ENCODE results near the gene CADPS2. TPM values are rescaled to one million over a fixed set of nuclear protein-coding genes. Genes with fewer than 3 reads are reported as not detected.

The CADPS2 gene
- total RNA-seq, 1 donor from 2014 or later: 27.8 TPM

DNA sequence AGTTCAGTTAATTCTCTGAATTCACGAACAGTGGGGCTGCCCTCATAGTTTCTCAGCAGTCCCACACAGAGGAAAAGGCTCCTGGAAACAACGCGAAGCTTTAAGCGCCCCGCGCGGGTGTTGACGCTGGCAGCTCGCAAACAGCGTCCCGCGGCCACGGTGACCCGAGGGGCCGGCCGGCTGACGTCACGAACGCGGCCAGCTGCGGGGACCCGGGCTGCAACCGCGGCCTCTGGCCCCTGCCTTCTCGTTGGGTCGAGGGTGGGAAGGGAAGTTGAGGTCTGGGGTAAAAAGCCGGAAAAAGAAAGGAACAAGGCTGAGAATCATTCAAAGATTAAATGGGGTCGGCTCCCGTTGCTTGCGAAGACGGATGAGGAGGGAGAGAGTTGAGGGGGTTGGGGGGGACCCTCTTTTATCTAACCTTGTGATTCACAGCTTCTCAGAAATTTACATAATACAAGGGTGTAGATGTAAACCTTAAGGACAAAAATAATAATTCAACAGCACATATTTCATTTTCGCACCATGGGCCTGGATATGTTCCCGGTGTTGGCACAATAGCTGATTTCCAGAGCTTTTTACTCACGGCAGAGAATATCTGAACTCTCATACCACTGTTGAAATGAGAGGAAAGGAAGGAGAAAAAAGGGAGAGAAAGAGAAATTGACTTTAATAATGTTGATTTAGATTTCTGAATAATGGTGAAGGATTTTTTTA lies 574.4 kb downstream of the CADPS2 start:
- peaks cover 5% of the 10 kb centered on the region for H3K36me3 Mint-ChIP-seq (ENCODE audit: low read depth, unreplicated experiment)
- H3K4me1 Mint-ChIP-seq (ENCODE audit: unreplicated experiment): peaks cover 26% of the 10 kb centered on the region
- no peak overlapping the region for H3K4me3 Mint-ChIP-seq (ENCODE audit: unreplicated experiment)
- H3K27ac Mint-ChIP-seq (ENCODE audit: unreplicated experiment): no peak overlapping the region
- H3K9me3 Mint-ChIP-seq (ENCODE audit: unreplicated experiment): no peaks in the 10 kb centered on the region
- peaks cover 30% of the 10 kb centered on the region for H3K27me3 Mint-ChIP-seq (ENCODE audit: unreplicated experiment)
- TF ChIP-seq, protein P1, sequence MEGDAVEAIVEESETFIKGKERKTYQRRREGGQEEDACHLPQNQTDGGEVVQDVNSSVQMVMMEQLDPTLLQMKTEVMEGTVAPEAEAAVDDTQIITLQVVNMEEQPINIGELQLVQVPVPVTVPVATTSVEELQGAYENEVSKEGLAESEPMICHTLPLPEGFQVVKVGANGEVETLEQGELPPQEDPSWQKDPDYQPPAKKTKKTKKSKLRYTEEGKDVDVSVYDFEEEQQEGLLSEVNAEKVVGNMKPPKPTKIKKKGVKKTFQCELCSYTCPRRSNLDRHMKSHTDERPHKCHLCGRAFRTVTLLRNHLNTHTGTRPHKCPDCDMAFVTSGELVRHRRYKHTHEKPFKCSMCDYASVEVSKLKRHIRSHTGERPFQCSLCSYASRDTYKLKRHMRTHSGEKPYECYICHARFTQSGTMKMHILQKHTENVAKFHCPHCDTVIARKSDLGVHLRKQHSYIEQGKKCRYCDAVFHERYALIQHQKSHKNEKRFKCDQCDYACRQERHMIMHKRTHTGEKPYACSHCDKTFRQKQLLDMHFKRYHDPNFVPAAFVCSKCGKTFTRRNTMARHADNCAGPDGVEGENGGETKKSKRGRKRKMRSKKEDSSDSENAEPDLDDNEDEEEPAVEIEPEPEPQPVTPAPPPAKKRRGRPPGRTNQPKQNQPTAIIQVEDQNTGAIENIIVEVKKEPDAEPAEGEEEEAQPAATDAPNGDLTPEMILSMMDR (IDR thresholded peaks at IDR 0.05; ENCODE audit: unreplicated experiment): no peak
- peak; percentile 59 for DNase-seq (ENCODE audit: low spot score)

DNA sequence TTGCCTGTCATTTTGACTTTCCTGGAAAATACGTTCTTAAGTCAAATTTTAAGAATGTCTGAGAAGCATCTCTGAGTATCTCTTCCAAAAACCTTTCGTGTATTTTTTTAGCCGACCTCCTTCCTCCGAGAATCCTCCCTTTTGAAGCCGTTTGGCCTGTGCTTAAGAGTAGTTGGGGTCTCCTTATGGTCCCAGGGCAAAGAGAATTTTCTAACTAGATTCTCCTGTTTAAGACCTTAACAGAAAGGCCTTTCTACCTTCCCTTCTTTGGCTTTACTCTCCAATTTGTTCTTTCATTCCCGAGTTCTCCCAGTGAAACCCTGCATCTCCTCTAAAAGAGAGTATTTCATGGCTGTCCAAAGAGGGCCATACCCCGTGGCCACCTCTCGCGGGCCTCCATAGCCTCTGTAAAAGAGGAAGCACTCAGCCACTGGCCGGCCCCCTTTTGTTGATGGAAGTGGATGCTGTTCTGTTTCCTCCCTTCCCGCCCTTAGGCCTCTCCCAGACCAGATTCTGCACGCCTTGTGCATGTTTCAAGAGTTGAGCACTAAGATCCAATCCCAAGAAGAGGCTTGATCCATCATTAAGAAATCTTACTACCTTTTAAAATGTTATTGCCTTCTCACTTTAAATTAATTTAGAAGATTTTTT lies 575.1 kb downstream of the CADPS2 start:
- Mint-ChIP-seq H3K27ac (ENCODE audit: unreplicated experiment) (no peak overlapping the region), H3K9me3 (ENCODE audit: unreplicated experiment) (no peaks in the 10 kb centered on the region), H3K4me3 (ENCODE audit: unreplicated experiment) (peak overlapping the region; percentile 79), H3K27me3 (ENCODE audit: unreplicated experiment) (peaks cover 35% of the 10 kb centered on the region), H3K36me3 (ENCODE audit: low read depth, unreplicated experiment) (peaks cover 5% of the 10 kb centered on the region), H3K4me1 (ENCODE audit: unreplicated experiment) (peaks cover 28% of the 10 kb centered on the region)
- DNase-seq (ENCODE audit: low spot score): peak; percentile 50
- TF ChIP-seq, protein P1 (IDR thresholded peaks at IDR 0.05; ENCODE audit: unreplicated experiment): no peak

DNA sequence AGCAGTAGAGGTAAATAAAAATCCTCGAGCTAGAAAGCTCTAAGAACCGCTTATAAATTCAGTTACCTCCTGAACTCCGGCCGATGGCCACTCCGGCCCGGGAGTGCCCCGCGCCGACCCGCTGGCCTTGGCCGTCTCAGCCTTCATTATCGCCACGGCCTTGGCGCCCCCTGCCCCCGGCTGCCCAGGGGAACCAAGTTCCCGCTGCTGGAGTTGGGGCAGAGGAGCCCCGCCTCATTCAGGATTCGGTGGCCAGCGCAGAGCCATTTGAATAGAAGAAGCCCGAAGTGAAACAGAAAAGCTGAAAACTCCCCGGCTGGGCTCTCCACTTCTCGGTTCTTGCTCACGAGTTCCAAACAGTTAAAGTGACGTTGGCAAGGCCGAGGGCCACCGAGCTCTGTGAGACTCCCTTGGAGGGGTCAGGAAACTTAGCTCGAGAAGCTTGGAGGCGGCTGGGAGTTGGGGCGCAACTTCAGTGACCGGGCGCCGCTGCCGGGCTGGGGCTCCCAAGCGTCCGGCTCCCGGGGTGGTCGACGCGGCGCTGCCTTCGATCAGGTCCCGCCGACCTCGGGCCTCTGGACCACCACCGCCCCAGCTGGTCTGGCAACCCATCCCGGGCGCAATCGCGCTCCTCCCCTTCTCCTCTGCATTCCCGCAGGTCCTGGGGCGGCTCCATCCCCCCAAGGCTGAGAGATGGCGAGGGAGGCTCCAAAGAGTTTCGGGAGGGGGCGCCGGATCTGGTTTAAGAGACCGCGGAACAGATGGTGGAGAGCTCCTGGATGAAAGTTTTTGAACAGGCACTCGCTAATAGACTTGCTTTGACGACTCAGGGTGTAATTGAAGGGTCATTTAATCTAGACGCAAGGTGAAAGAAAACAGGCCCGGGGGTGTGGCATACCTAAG lies 575.9 kb downstream of the CADPS2 start:
- peaks cover 29% of the 10 kb centered on the region for H3K4me1 Mint-ChIP-seq (ENCODE audit: unreplicated experiment)
- H3K27me3 Mint-ChIP-seq (ENCODE audit: unreplicated experiment): peaks cover 38% of the 10 kb centered on the region
- peak; percentile 34 for DNase-seq (ENCODE audit: low spot score)
- H3K9me3 Mint-ChIP-seq (ENCODE audit: unreplicated experiment): no peaks in the 10 kb centered on the region
- H3K4me3 Mint-ChIP-seq (ENCODE audit: unreplicated experiment): peak overlapping the region; percentile 79
- H3K27ac Mint-ChIP-seq (ENCODE audit: unreplicated experiment): no peak overlapping the region
- TF ChIP-seq, protein P1 (IDR thresholded peaks at IDR 0.05; ENCODE audit: unreplicated experiment): no peak
- peaks cover 5% of the 10 kb centered on the region for H3K36me3 Mint-ChIP-seq (ENCODE audit: low read depth, unreplicated experiment)

DNA sequence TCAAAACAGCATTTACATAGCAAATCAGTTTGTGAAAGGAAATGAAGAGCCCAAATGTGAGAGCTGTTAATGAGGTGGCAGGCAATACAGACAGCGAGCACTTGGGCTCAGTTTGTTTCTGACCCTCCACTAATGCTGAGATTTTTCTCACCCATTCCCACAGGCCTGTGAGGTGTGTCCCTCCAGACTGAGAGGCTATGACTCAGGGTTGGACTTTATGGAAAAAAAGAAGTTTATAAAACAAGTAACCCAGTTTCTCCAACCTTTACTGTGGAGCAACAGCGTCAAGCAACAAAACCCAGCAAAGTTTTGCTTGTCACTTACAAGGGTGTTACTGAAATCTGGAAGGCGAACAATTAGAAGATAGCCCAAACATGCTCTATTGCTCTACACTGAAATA lies 576.8 kb downstream of the CADPS2 start:
- Mint-ChIP-seq H3K36me3 (ENCODE audit: low read depth, unreplicated experiment) (peaks cover 2% of the 10 kb centered on the region), H3K27ac (ENCODE audit: unreplicated experiment) (no peak overlapping the region), H3K27me3 (ENCODE audit: unreplicated experiment) (peaks cover 34% of the 10 kb centered on the region), H3K9me3 (ENCODE audit: unreplicated experiment) (no peaks in the 10 kb centered on the region), H3K4me1 (ENCODE audit: unreplicated experiment) (peaks cover 30% of the 10 kb centered on the region), H3K4me3 (ENCODE audit: unreplicated experiment) (peak overlapping the region; percentile 78)
- no peak for DNase-seq (ENCODE audit: low spot score)
- TF ChIP-seq, protein P1 (IDR thresholded peaks at IDR 0.05; ENCODE audit: unreplicated experiment): no peak
